DOHH2 (cell line): Measurements from ENCODE around the gene MYO18A.

Source experiments
- H3F3A ChIP-seq: fragments of 200-600 bp; sonication (generic), shearing (Covaris generic); 2 replicates; pipeline ENCODE4 v1.6.0; 2016; ENCODE audit warnings: antibody characterized with exemption, mild to moderate bottlenecking; ENCODE audit not compliant: control insufficient read depth, insufficient read depth
- H3K27ac ChIP-seq: fragments of 200-600 bp; sonication (generic); 2 replicates; pipeline ENCODE4 v1.5.1; 2014; ENCODE audit warnings: low read depth, mild to moderate bottlenecking, low read length, moderate library complexity
- H3K27me3 ChIP-seq: fragments of 200-600 bp; sonication (generic); 2 replicates; pipeline ENCODE4 v1.6.1; 2014; ENCODE audit warnings: mild to moderate bottlenecking, low read length, mixed read lengths; ENCODE audit not compliant: control insufficient read depth
- H3K36me3 ChIP-seq: fragments of 200-600 bp; sonication (generic); 2 replicates; pipeline ENCODE4 v1.6.1; 2014; ENCODE audit warnings: mild to moderate bottlenecking, low read length, moderate library complexity, mixed read lengths; ENCODE audit not compliant: control insufficient read depth
- H3K4me1 ChIP-seq: fragments of 200-600 bp; sonication (generic); 2 replicates; pipeline ENCODE4 v1.6.1; 2014; ENCODE audit warnings: mild to moderate bottlenecking, low read length, mixed read lengths; ENCODE audit not compliant: control insufficient read depth
- H3K4me2 ChIP-seq: fragments of 200-600 bp; sonication (generic); 2 replicates; pipeline ENCODE4 v1.6.0; 2014; ENCODE audit warnings: mild to moderate bottlenecking, low read length, moderate library complexity
- H3K4me3 ChIP-seq: fragments of 200-600 bp; sonication (generic); 2 replicates; pipeline ENCODE4 v1.5.1; 2014; ENCODE audit warnings: mild to moderate bottlenecking, low read length, mixed read lengths
- H3K79me2 ChIP-seq: fragments of 200-600 bp; sonication (generic); 2 replicates; pipeline ENCODE4 v1.6.1; 2014; ENCODE audit warnings: mild to moderate bottlenecking, low read length, mixed read lengths; ENCODE audit not compliant: control insufficient read depth
- H3K9me2 ChIP-seq: fragments of 200-600 bp; sonication (generic); replicated peaks from 2 replicates; pipeline ENCODE4 v1.6.1; 2014; ENCODE audit warnings: mild to moderate bottlenecking, low read length, mixed read lengths; ENCODE audit not compliant: control insufficient read depth
- H3K9me3 ChIP-seq: fragments of 200-600 bp; sonication (generic); 2 replicates; pipeline ENCODE4 v1.6.1; 2014; ENCODE audit warnings: antibody characterized with exemption, low read length, mixed read lengths; ENCODE audit not compliant: control insufficient read depth, insufficient read depth
- H4K20me1 ChIP-seq: fragments of 200-600 bp; sonication (generic); 2 replicates; pipeline ENCODE4 v1.6.0; 2014; ENCODE audit warnings: low read depth, mild to moderate bottlenecking, antibody characterized with exemption, low read length, moderate library complexity; ENCODE audit not compliant: control insufficient read depth, insufficient read depth
- CTCF ChIP-seq: fragments of 200-600 bp; sonication (generic); IDR thresholded peaks from one replicate; pipeline ENCODE4 v1.5.1; 2014; ENCODE audit warnings: antibody characterized with exemption, mild to moderate bottlenecking, low read depth, low read length; ENCODE audit not compliant: poor library complexity, severe bottlenecking
- EZH2phosphoT487 ChIP-seq: fragments of 200-600 bp; sonication (generic); IDR thresholded peaks from 2 replicates; pipeline ENCODE4 v1.6.1; 2017; ENCODE audit warnings: borderline replicate concordance, mild to moderate bottlenecking, antibody characterized with exemption, low read length, moderate library complexity, mixed read lengths

Gene MYO18A

DNA sequence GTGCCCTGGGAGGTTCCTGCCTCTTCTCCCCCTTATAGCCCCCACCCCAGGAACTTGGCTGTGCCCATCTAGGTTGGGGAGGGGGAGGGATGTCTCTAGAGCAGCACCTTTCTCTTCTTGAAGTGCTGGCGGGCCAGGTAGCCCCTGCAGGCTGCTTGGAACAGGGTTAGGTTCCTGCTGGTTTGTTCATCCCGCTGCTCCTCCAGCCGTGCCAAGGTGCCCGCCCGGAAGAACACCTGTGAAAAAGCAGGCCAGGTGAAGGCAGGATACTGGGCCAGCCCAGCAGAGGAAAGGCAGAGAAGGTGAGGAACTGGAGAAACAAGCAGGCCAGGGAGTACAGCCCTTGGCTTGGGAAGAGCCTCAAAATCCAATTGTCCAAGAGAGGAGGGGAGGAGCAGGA, 80.7 kb downstream of the MYO18A start:
- Histone ChIP-seq H3K27me3 (no peaks in the 10 kb centered on the region), H4K20me1 (no peaks in the 10 kb centered on the region), H3F3A (no peaks in the 10 kb centered on the region), H3K4me1 (no peaks in the 10 kb centered on the region), H3K79me2 (no peaks in the 10 kb centered on the region), H3K9me2 (no peaks in the 10 kb centered on the region), H3K4me3 (no peak overlapping the region), H3K27ac (no peak overlapping the region), H3K4me2 (no peak overlapping the region), H3K9me3 (no peaks in the 10 kb centered on the region), H3K36me3 (peaks cover 35% of the 10 kb centered on the region)
- no peak for TF ChIP-seq CTCF

GRCh38 chr17:29096094-29096493, 84.1 kb downstream of the MYO18A start:
- Histone ChIP-seq H3K4me3 (no peak overlapping the region), H3K4me2 (no peak overlapping the region), H3K9me3 (no peaks in the 10 kb centered on the region), H3F3A (no peaks in the 10 kb centered on the region), H3K9me2 (no peaks in the 10 kb centered on the region), H3K36me3 (peaks cover 56% of the 10 kb centered on the region), H3K27me3 (no peaks in the 10 kb centered on the region), H3K79me2 (no peaks in the 10 kb centered on the region), H4K20me1 (no peaks in the 10 kb centered on the region), H3K27ac (no peak overlapping the region), H3K4me1 (no peaks in the 10 kb centered on the region)
- TF ChIP-seq EZH2phosphoT487 (no peak), CTCF (no peak)

GRCh38 chr17:29095439-29095838, 84.8 kb downstream of the MYO18A start:
- TF ChIP-seq EZH2phosphoT487 (no peak), CTCF (no peak)
- H3K9me3 ChIP-seq = no peaks in the 10 kb centered on the region
- H3K4me2 ChIP-seq = no peak overlapping the region
- H3K79me2 ChIP-seq = no peaks in the 10 kb centered on the region
- H3K4me1 ChIP-seq = no peaks in the 10 kb centered on the region
- H3K27me3 ChIP-seq = no peaks in the 10 kb centered on the region
- no peak overlapping the region for H3K4me3 ChIP-seq
- no peaks in the 10 kb centered on the region for H4K20me1 ChIP-seq
- H3K27ac ChIP-seq = no peak overlapping the region
- no peaks in the 10 kb centered on the region for H3K9me2 ChIP-seq
- peaks cover 63% of the 10 kb centered on the region for H3K36me3 ChIP-seq
- no peaks in the 10 kb centered on the region for H3F3A ChIP-seq
